Naive B cell (primary cell): ENCODE data around the gene NDST3. TPM values are rescaled to one million over a fixed set of nuclear protein-coding genes. Genes with fewer than 3 reads are reported as not detected.
A peak's percentile ranks its signal among the peaks of the same experiment; 100 is the strongest.

Experiments used
- ATAC-seq, 2 donors: fragments of 150-1000 bp; cut with Tn5 transposase; 2 replicates each; pipeline ENCODE4 v1.10.0; 2021; ENCODE audit warnings: low read depth in 2 of 2, mild to moderate bottlenecking in 2 of 2, moderate library complexity in 2 of 2
- DNase-seq: peaks from one replicate; pipeline ENCODE4 v3.0.0; 2022
- H3K27ac Mint-ChIP-seq, 6 donors: one replicate each; pipeline ENCODE4 v1.8.0; 2020 to 2022; ENCODE audit warnings: mild to moderate bottlenecking in 6 of 6, mixed read lengths in 6 of 6, moderate library complexity in 5 of 6, inconsistent platforms in 2 of 6
- H3K27me3 Mint-ChIP-seq, 3 donors: one replicate each; pipeline ENCODE4 v1.8.0; 2021 to 2022; ENCODE audit warnings: mixed read lengths in 3 of 3, mild to moderate bottlenecking in 1 of 3
- H3K36me3 Mint-ChIP-seq, 2 donors: one replicate each; pipeline ENCODE4 v1.8.0; 2020 to 2022; ENCODE audit warnings: mixed read lengths in 2 of 2, inconsistent platforms in 1 of 2, mild to moderate bottlenecking in 1 of 2
- H3K4me1 Mint-ChIP-seq, 3 donors: one replicate each; pipeline ENCODE4 v1.8.0; 2020 to 2022; ENCODE audit warnings: mixed read lengths in 3 of 3, inconsistent platforms in 1 of 3, mild to moderate bottlenecking in 1 of 3, moderate library complexity in 1 of 3
- H3K4me3 Mint-ChIP-seq, 8 donors: one replicate each; pipeline ENCODE4 v1.8.0; 2020 to 2022; ENCODE audit warnings: mild to moderate bottlenecking in 8 of 8, mixed read lengths in 8 of 8, moderate library complexity in 8 of 8, inconsistent platforms in 2 of 8
- H3K9me3 Mint-ChIP-seq, 7 donors: one replicate each; pipeline ENCODE4 v1.8.0; 2020 to 2022; ENCODE audit warnings: mixed read lengths in 7 of 7, mild to moderate bottlenecking in 5 of 7, inconsistent platforms in 2 of 7, moderate library complexity in 1 of 7
- polyA plus RNA-seq, 6 donors: library from polyadenylated mRNA; unstranded; fragments of 300-500 nt; fragmentation: Illumina TruSeq; gene quantifications; one replicate each; pipeline ENCODE4 v1.2.3, GENCODE V29; 2021; ENCODE audit warnings: low read depth in 6 of 6

The NDST3 gene
- polyA plus RNA-seq, 6 donors from 2014 or later, result not detected

GRCh38 chr4:118099106-118099505 lies 64.8 kb downstream of the NDST3 start:
- no peaks in the 10 kb centered on the region for H3K36me3 Mint-ChIP-seq
- no peaks in the 10 kb centered on the region for H3K4me1 Mint-ChIP-seq
- no peaks in the 10 kb centered on the region for H3K27me3 Mint-ChIP-seq
- no peak overlapping the region for H3K27ac Mint-ChIP-seq
- ATAC-seq (no peak), DNase-seq (no peak)
- peaks cover 0 to 4% (median 0%) of the 10 kb centered on the region in 7 donors for H3K9me3 Mint-ChIP-seq
- no peak overlapping the region for H3K4me3 Mint-ChIP-seq

- Mint-ChIP-seq H3K36me3 (no peaks in the 10 kb centered on the region), H3K27ac (no peak overlapping the region), H3K4me1 (no peaks in the 10 kb centered on the region), H3K27me3 (no peaks in the 10 kb centered on the region), H3K9me3 (peaks cover 0 to 4% (median 0%) of the 10 kb centered on the region in 7 donors), H3K4me3 (no peak overlapping the region)
- DNase-seq (no peak), ATAC-seq (no peak)
Observed at GRCh38 chr4:118102195-118102594, 67.9 kb downstream of the NDST3 start.

DNA sequence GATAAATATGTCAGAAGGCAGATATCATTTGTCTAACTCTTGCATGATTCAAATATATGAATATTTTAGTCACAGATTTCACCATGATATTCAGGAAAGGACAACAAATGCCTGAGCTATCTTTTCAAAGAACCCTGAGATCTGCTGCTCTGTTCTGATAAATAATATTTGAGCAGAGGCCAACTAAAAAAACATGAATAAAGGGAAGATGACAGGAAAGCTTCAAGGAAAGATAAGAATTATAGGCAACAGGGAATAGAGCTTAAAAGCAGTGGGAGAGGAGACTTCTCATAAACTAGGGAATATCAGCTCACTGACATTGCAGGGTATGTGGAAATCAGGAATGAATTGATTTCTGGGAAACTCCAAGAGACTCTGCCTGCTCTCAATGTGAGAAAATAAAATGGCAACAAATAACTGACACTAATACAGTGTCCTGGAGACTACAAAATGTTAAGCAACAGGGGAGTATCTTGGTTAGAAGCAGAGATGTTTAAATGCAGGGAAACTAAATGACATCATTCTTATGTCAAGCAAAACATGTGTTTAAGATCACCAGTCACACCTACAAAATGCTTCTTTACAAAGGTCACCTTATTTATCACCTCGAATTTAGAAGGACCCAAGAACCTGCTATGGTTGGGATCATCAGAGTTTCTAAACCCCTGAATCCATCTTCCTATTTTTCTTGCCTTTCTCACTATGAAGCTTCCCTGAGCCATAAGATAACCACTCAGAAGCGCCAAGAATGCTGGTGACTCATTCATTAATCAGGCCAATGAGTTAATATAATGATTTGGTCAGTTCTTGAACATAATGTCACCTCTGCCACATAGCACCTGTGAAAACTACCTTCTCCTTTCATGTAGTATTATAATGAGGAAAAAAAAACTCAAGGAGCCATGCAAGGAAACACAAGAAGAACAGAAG lies 78.1 kb downstream of the NDST3 start:
- no peaks in the 10 kb centered on the region for H3K27me3 Mint-ChIP-seq
- peaks cover 0 to 5% (median 2%) of the 10 kb centered on the region in 7 donors for H3K9me3 Mint-ChIP-seq
- no peak for DNase-seq
- no peak overlapping the region for H3K4me3 Mint-ChIP-seq
- no peak for ATAC-seq
- peaks cover 0 to 8% (median 0%) of the 10 kb centered on the region in 3 donors for H3K4me1 Mint-ChIP-seq
- H3K27ac Mint-ChIP-seq, result no peak overlapping the region
- H3K36me3 Mint-ChIP-seq, result no peaks in the 10 kb centered on the region

GRCh38 chr4:118113220-118113619 lies 78.9 kb downstream of the NDST3 start:
- peaks cover 0 to 8% (median 0%) of the 10 kb centered on the region in 3 donors for H3K4me1 Mint-ChIP-seq

GRCh38 chr4:118114720-118115119 lies 80.4 kb downstream of the NDST3 start:
- H3K27me3 Mint-ChIP-seq, result no peaks in the 10 kb centered on the region
- no peak for ATAC-seq

More at GRCh38 chr4:118113220-118113619, 78.9 kb downstream of the NDST3 start:
- no peak for ATAC-seq
- no peak overlapping the region for H3K4me3 Mint-ChIP-seq
- no peaks in the 10 kb centered on the region for H3K27me3 Mint-ChIP-seq
- no peaks in the 10 kb centered on the region for H3K36me3 Mint-ChIP-seq
- H3K9me3 Mint-ChIP-seq, result peaks cover 0 to 5% (median 2%) of the 10 kb centered on the region in 7 donors
- no peak overlapping the region for H3K27ac Mint-ChIP-seq
- DNase-seq, result no peak

GRCh38 chr4:118120120-118120760 lies 86.0 kb downstream of the NDST3 start:
- DNase-seq (no peak), ATAC-seq (no peak)
- Mint-ChIP-seq H3K27ac (peak overlapping the region in 1 of 6 donors; percentile 40), H3K27me3 (no peaks in the 10 kb centered on the region), H3K4me3 (no peak overlapping the region), H3K36me3 (no peaks in the 10 kb centered on the region), H3K4me1 (no peaks in the 10 kb centered on the region), H3K9me3 (peaks cover 0 to 7% (median 0%) of the 10 kb centered on the region in 7 donors)

More at GRCh38 chr4:118114720-118115119, 80.4 kb downstream of the NDST3 start:
- H3K9me3 Mint-ChIP-seq, result peaks cover 0 to 5% (median 0%) of the 10 kb centered on the region in 7 donors
- no peaks in the 10 kb centered on the region for H3K36me3 Mint-ChIP-seq
- H3K4me1 Mint-ChIP-seq, result peaks cover 0 to 8% (median 0%) of the 10 kb centered on the region in 3 donors
- H3K27ac Mint-ChIP-seq, result no peak overlapping the region
- H3K4me3 Mint-ChIP-seq, result no peak overlapping the region
- DNase-seq, result no peak

GRCh38 chr4:118124997-118125396 lies 90.7 kb downstream of the NDST3 start:
- no peaks in the 10 kb centered on the region for H3K36me3 Mint-ChIP-seq
- H3K4me3 Mint-ChIP-seq, result no peak overlapping the region
- H3K4me1 Mint-ChIP-seq, result no peaks in the 10 kb centered on the region
- peaks cover 0 to 8% (median 3%) of the 10 kb centered on the region in 7 donors for H3K9me3 Mint-ChIP-seq
- DNase-seq (no peak), ATAC-seq (no peak)
- no peak overlapping the region for H3K27ac Mint-ChIP-seq
- H3K27me3 Mint-ChIP-seq, result no peaks in the 10 kb centered on the region

GRCh38 chr4:118139241-118139640 lies 105.0 kb downstream of the NDST3 start:
- no peak overlapping the region for H3K27ac Mint-ChIP-seq

GRCh38 chr4:118141240-118141639 lies 107.0 kb downstream of the NDST3 start:
- Mint-ChIP-seq H3K27ac (no peak overlapping the region), H3K27me3 (no peaks in the 10 kb centered on the region), H3K4me1 (no peaks in the 10 kb centered on the region), H3K9me3 (peaks cover 0 to 5% (median 0%) of the 10 kb centered on the region in 7 donors), H3K4me3 (no peak overlapping the region), H3K36me3 (no peaks in the 10 kb centered on the region)
- DNase-seq (no peak), ATAC-seq (no peak)

More at GRCh38 chr4:118139241-118139640, 105.0 kb downstream of the NDST3 start:
- no peaks in the 10 kb centered on the region for H3K4me1 Mint-ChIP-seq
- DNase-seq (no peak), ATAC-seq (no peak)
- H3K27me3 Mint-ChIP-seq, result no peaks in the 10 kb centered on the region
- no peak overlapping the region for H3K4me3 Mint-ChIP-seq
- H3K36me3 Mint-ChIP-seq, result no peaks in the 10 kb centered on the region
- H3K9me3 Mint-ChIP-seq, result peaks cover 0 to 5% (median 2%) of the 10 kb centered on the region in 7 donors

- H3K27ac Mint-ChIP-seq, result no peak overlapping the region
- H3K36me3 Mint-ChIP-seq, result no peaks in the 10 kb centered on the region
- no peaks in the 10 kb centered on the region for H3K4me1 Mint-ChIP-seq
- ATAC-seq, result no peak
- no peaks in the 10 kb centered on the region for H3K27me3 Mint-ChIP-seq
- DNase-seq, result no peak
- peaks cover 0 to 13% (median 6%) of the 10 kb centered on the region in 7 donors for H3K9me3 Mint-ChIP-seq
- H3K4me3 Mint-ChIP-seq, result no peak overlapping the region
Observed at GRCh38 chr4:118154649-118155048, 120.4 kb downstream of the NDST3 start.

GRCh38 chr4:118155516-118155915 lies 121.2 kb downstream of the NDST3 start:
- DNase-seq (no peak), ATAC-seq (no peak)
- no peaks in the 10 kb centered on the region for H3K4me1 Mint-ChIP-seq
- H3K9me3 Mint-ChIP-seq, result peaks cover 0 to 22% (median 13%) of the 10 kb centered on the region in 7 donors
- no peaks in the 10 kb centered on the region for H3K27me3 Mint-ChIP-seq
- H3K4me3 Mint-ChIP-seq, result no peak overlapping the region
- no peaks in the 10 kb centered on the region for H3K36me3 Mint-ChIP-seq
- no peak overlapping the region for H3K27ac Mint-ChIP-seq

GRCh38 chr4:118158763-118159375 lies 124.6 kb downstream of the NDST3 start:
- Mint-ChIP-seq H3K36me3 (no peaks in the 10 kb centered on the region), H3K4me3 (no peak overlapping the region), H3K27ac (no peak overlapping the region), H3K4me1 (no peaks in the 10 kb centered on the region), H3K27me3 (no peaks in the 10 kb centered on the region), H3K9me3 (peaks cover 0 to 22% (median 15%) of the 10 kb centered on the region in 7 donors)
- DNase-seq, result no peak
- no peak for ATAC-seq

DNA sequence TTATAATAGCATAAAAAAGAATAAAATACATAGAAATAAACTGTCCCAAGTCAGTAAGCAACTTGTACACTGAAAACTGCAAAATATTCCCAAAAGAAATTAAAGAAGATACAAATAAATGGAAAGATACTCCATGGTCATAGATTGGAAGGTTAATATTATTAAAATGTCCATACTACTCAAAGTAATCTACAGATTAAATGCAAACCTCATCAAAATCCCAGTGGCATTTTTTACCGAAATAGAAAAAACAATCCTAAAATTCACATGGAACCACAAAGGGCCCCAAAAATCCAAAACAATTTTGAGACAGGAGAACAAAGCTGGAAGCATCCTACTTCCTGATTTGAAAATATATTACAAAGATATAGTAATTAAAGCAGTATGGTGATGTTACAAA lies 133.0 kb downstream of the NDST3 start:
- Mint-ChIP-seq H3K27ac (no peak overlapping the region), H3K4me3 (no peak overlapping the region), H3K36me3 (no peaks in the 10 kb centered on the region), H3K27me3 (no peaks in the 10 kb centered on the region), H3K4me1 (no peaks in the 10 kb centered on the region), H3K9me3 (peaks cover 0 to 26% (median 5%) of the 10 kb centered on the region in 7 donors)
- ATAC-seq (no peak), DNase-seq (no peak)
